ENCODE measurements around the gene B3GLCT.

The B3GLCT gene

DNA sequence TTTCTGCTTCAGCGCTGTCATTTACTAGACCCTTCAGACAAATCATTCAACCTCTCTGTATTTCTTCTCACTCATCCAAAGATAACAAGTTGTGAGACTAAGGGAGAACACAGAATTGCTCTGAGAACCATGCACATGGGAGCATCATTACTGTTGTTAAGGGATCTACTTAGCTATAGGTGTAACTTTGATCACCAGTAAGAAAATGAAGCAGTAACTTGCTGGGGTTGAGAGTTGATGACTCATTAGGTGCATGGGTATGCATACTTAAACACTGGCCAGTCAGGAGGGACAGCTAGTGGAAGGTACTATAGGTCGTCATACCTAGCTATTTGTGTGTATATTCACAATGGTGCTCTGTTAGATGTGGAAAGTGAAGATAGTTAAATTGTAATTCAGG is 61.5 kb downstream of the B3GLCT start:
- no peak for TF ChIP-seq GATA3 (IDR thresholded peaks at IDR 0.05; ENCODE audit: low read depth, low read length)
- TF ChIP-seq GATA2 (IDR thresholded peaks at IDR 0.05; ENCODE audit: low read depth, low read length): no peak

DNA sequence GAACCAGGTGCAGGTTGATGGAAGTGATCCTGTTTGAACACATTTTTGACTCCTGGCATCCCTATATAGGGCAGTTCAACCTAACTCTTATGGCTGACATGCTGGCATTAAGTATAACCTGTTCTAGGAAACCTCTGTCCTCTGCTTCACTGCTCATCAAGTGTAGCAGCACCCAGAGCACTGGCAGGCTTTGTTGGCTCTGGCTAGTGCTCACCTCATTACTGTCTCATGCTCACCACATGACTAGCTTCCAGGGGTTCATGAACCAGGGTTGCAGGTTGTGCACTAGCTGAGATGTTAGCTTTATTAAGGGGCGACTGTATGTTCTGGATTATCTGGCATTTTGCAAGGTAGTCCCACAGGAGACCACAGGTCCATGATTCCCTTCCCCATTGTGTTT is 63.6 kb downstream of the B3GLCT start:
- TF ChIP-seq GATA3 (IDR thresholded peaks at IDR 0.05; ENCODE audit: low read depth, low read length) (no peak), GATA2 (IDR thresholded peaks at IDR 0.05; ENCODE audit: low read depth, low read length) (no peak)

DNA sequence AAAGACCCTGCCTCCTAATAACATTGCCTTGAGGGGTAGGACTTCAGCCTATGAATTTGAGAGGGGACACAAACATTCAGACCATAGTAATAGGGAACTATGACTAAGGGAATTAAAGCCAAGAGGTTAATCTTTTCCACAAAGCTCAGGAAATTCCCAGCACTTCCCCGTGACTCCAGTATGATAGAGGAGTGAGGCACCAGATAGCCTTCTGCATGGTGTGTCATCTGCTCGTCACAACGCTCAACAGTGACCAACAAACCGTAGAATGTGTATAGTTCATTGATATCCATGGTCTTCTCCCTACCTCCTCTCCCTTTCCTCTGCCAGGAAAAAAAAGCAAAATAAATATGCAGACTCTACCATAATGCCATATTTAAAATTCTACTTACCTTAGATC is 64.4 kb downstream of the B3GLCT start:
- TF ChIP-seq GATA2 (IDR thresholded peaks at IDR 0.05; ENCODE audit: low read depth, low read length) (no peak), GATA3 (IDR thresholded peaks at IDR 0.05; ENCODE audit: low read depth, low read length) (no peak)

DNA sequence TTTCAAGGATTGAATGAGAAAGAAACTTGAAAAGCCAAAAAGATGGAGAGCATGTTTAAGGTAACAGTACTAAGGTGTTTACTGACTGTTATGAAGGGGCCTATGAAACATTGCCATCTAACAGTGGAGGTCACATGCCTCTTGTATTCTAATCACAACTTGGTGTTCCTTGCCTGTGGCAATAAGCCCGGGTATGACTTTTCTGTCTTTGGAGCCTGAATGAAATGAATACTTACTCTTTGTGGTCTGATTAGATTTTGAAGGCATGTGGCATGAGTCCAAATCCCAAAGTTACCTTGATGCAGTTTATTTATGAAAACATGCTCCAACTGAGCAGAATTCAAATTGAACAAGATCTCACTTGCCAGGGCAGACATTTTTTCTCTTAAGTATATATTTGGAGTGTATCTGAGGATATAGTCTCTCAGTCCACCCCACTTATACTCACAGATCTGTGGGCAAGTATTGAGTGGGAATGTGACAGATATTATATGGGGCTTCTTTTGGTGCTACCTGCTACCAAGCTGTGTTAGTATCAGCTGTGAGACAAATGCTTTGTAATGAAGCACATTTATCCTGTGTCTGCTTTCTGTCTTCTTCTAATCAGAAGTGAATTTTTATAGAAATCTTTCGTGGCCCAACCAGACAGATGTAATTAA is 67.5 kb downstream of the B3GLCT start:
- no peak for TF ChIP-seq GATA3 (IDR thresholded peaks at IDR 0.05; ENCODE audit: low read depth, low read length)
- no peak for TF ChIP-seq GATA2 (IDR thresholded peaks at IDR 0.05; ENCODE audit: low read depth, low read length)

DNA sequence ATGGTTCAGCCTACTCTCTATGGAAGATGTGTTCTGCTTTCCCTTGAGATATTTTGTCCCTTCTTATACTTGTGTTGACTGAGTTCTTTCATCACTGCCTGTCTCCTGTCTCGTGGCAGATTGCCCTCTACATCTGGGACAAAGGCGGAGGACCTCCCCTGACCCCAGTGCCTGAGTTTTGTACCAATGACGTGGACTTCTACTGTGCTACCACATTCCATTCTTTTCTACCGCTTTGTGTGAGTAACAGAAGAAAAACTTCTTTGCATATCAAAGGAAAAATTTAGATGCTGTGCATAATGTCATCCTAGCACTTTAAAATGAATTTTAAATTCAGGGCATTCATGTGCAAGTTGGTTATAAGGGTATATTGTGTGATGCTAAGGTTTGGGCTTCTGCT is 74.6 kb downstream of the B3GLCT start:
- TF ChIP-seq GATA3 (IDR thresholded peaks at IDR 0.05; ENCODE audit: low read depth, low read length) (no peak), GATA2 (IDR thresholded peaks at IDR 0.05; ENCODE audit: low read depth, low read length) (no peak)

DNA sequence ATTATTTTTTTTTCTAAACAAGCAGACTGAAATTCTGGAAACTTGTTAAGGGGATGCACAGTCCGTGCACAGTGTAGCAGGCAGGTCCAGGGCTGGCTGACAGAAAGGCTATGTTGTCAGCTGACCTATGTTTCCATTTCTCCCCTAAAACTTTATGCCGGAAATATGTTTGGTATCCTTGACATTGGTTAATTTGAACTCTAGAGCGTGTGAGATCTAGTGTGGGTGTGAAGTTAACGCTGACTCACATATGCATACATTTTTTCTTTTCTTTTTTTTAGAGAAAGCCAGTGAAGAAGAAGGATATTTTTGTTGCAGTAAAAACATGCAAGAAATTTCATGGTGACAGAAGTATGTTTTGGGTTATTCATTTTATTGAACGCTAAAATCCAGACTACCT is 76.6 kb downstream of the B3GLCT start:
- TF ChIP-seq GATA3 (IDR thresholded peaks at IDR 0.05; ENCODE audit: low read depth, low read length) (no peak), GATA2 (IDR thresholded peaks at IDR 0.05; ENCODE audit: low read depth, low read length) (no peak)

DNA sequence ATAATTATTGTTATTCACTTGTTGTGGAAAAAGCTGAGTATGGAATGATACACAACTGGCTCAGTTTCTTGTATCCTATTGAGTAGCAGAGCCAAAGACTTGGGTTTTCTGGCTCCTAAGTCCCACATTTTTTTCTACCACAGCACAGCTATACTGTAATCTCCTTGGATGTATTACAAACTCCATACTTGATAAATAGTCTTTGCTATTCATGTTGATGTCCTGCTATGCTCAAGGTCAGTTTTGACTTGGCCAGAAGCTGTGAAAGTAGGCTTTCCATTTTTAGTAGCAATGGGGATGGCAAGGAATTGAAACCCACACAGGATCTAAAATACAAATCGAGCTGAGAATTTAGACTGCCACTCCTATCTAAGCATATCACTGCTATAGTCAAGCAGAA is 79.1 kb downstream of the B3GLCT start:
- no peak for TF ChIP-seq GATA2 (IDR thresholded peaks at IDR 0.05; ENCODE audit: low read depth, low read length)
- TF ChIP-seq GATA3 (IDR thresholded peaks at IDR 0.05; ENCODE audit: low read depth, low read length): no peak

DNA sequence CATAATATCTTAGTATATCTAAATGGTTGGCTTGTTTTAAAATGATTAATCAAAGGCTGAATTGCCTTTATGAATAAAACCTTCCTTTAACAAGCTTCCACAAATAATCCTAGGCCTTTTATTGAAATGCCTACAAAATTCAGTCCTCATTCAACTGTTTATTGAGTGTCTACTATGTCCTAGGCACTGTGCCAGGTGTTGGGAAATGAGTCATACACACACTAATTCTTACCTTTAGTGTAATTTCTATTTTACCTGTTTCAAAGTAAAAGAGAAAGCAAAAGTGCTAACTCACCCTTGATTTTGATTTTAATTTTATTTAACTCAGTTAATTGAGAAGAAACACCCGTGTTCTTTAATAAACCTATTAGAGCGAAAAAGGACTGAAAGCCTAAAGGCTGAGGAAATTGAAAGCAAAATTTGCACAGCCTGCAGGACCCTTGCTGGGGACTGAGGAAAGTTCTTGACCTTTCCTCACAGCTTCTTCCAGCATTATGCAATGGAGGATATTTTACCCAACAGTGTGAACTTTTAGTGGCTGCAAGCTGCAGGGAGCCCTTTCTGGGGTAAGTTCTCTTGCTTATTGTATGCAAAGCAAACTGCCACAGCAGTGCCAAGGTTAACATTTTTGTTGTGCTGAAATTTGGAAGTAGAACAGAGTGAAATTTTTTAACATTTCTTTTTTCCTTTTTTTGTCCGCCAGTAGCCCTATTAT is 83.1 kb downstream of the B3GLCT start:
- TF ChIP-seq GATA3 (IDR thresholded peaks at IDR 0.05; ENCODE audit: low read depth, low read length): no peak
- no peak for TF ChIP-seq GATA2 (IDR thresholded peaks at IDR 0.05; ENCODE audit: low read depth, low read length)

DNA sequence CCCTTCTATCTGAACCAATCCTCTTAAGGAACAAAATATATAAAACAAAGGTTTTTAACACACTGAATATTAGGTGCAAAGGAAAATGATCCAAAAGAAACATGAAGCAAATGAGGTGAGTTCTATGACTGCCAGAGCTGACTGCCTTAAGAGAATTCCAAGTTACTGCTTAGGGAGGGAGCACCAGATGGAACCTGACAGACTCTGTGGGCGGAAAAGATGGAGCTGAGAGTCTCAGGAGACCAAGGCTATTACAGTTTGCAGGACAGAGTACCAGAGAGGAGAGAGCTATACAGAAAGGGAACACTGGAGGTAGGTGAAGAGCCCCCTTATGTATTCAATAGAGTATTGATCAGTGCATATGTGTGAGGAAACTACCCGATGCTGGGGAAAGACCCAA is 87.2 kb downstream of the B3GLCT start:
- TF ChIP-seq GATA2 (IDR thresholded peaks at IDR 0.05; ENCODE audit: low read depth, low read length) (no peak), GATA3 (IDR thresholded peaks at IDR 0.05; ENCODE audit: low read depth, low read length) (no peak)

DNA sequence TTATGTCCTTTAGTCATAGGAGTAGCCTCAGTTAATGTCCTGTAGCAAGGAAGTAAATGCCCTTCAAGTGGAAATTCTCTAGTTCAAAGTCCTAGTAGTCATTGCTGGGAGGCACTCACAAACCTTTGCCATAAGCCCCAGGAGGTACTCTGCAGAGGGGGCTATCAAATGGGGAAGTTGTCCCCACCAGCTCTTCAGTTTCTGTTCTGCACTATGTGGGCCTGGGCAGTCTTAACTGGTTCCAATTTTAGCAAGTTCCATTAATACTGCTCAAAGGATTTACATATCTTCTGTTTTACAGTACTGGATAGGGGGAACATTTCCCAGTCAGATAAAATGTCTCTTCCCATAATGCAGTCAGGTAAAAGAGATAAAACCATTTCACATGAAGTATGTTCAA is 101.3 kb downstream of the B3GLCT start:
- no peak for TF ChIP-seq GATA2 (IDR thresholded peaks at IDR 0.05; ENCODE audit: low read depth, low read length)
- TF ChIP-seq GATA3 (IDR thresholded peaks at IDR 0.05; ENCODE audit: low read depth, low read length): no peak

DNA sequence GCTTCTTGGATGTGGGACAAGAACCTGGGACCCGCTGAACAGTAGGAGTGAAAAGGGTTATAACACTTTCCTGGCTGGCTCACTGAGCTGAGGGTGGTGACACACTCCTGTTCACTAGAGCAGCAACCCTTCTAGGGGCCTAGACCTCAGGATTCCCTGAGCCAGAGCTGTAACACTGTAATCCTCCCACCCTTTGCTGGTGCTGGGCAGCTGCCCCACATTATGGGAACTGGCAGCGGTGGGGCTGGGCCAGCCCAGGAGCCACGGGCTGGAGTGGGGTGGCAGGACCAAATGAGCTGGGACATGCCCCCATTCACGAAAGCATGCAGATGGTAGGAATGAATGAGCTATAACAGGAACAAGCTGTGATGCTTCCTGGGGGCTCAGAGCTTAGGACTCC is 110.6 kb downstream of the B3GLCT start:
- TF ChIP-seq GATA2 (IDR thresholded peaks at IDR 0.05; ENCODE audit: low read depth, low read length): no peak
- no peak for TF ChIP-seq GATA3 (IDR thresholded peaks at IDR 0.05; ENCODE audit: low read depth, low read length)

DNA sequence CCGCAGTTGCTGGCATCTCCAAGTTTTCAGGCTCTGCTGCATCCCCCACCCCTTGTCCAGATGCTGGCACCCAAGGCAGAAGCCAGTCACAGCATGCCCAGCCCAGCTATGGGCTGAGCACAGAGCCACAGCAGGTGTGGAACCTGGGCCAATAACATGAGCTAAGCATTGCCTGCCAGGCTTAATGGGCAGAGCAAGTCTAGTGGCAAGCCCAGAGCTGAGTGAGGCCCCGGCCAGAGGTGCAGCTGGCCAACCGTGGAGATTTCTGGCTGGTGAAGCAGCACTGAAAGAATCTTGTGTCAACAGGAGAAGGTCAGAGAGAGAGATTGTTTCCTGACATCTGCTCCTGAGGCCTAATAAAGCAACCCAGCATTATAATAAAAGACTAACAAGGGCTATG is 111.0 kb downstream of the B3GLCT start:
- TF ChIP-seq GATA2 (IDR thresholded peaks at IDR 0.05; ENCODE audit: low read depth, low read length) (no peak), GATA3 (IDR thresholded peaks at IDR 0.05; ENCODE audit: low read depth, low read length) (no peak)

DNA sequence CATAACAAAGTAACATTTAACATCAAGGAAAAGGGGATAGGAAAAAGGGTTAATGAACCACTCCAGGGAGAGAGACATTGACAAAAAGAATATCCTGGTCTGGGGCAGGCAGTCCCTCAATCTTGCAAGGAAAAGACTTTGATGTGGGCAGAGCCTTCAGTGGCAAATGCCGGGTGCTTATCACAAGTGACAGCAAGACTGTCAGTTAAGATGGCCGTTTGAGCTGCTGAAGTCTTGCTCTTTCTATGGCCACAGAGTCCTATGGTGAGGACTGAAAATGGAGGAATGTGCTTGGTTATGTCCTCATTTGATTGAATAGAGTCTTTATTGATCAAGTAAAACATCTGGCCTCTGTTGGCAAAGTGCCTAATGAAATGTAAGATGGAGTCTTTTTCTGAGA is 112.1 kb downstream of the B3GLCT start:
- TF ChIP-seq GATA3 (IDR thresholded peaks at IDR 0.05; ENCODE audit: low read depth, low read length): no peak
- no peak for TF ChIP-seq GATA2 (IDR thresholded peaks at IDR 0.05; ENCODE audit: low read depth, low read length)

DNA sequence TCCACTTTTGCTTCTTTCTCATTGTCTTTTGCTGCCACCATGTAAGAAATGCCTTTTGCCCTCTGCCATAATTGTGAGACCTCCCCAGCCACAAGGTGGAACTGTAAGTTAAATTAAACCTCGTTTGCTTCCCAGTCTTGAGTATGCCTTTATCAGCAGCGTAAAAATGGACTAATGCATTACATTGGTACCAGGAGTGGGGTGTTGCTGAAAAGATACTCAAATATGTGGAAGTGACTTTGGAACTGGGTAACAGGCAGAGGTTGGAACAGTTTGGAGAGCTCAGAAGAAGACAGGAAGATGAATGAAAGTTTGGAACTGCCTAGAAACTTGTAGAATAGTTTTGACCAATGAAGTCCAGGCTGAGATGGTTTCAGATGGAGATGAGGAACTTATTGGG is 115.2 kb downstream of the B3GLCT start:
- no peak for TF ChIP-seq GATA3 (IDR thresholded peaks at IDR 0.05; ENCODE audit: low read depth, low read length)
- no peak for TF ChIP-seq GATA2 (IDR thresholded peaks at IDR 0.05; ENCODE audit: low read depth, low read length)

DNA sequence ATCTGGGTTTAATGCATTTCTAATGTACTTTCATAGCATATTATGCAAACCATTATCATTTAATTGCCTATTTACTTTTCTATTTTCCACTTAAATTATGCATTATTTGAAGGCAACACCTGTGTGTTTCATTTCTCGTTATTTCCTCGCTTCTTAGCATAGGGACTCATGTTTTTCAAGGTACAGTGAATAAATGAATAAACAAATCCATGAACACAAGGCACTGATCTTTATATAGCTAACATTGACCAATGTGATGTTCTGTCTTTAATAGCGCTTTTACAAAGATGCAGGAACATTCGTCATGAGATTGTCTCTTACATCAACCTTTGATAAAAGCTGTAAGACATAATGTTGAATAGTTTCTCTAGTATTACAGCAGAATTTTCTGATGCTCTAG is 121.2 kb downstream of the B3GLCT start:
- TF ChIP-seq GATA2 (IDR thresholded peaks at IDR 0.05; ENCODE audit: low read depth, low read length) (no peak), GATA3 (IDR thresholded peaks at IDR 0.05; ENCODE audit: low read depth, low read length) (no peak)

Data from SH-SY5Y (cell line).